ENCODE results near the gene SUCLA2. TPM values are rescaled to one million over a fixed set of nuclear protein-coding genes. Genes with fewer than 3 reads are reported as not detected.
A peak's percentile ranks its signal among the peaks of the same experiment; 100 is the strongest.

SUCLA2 gene
- total and polyA plus RNA-seq, 9 of the 15 experiments (the other 6 are each of a cell fraction or from before 2014, with no cell fraction given) = 23.3 to 52.9 (median 35.8) TPM

DNA sequence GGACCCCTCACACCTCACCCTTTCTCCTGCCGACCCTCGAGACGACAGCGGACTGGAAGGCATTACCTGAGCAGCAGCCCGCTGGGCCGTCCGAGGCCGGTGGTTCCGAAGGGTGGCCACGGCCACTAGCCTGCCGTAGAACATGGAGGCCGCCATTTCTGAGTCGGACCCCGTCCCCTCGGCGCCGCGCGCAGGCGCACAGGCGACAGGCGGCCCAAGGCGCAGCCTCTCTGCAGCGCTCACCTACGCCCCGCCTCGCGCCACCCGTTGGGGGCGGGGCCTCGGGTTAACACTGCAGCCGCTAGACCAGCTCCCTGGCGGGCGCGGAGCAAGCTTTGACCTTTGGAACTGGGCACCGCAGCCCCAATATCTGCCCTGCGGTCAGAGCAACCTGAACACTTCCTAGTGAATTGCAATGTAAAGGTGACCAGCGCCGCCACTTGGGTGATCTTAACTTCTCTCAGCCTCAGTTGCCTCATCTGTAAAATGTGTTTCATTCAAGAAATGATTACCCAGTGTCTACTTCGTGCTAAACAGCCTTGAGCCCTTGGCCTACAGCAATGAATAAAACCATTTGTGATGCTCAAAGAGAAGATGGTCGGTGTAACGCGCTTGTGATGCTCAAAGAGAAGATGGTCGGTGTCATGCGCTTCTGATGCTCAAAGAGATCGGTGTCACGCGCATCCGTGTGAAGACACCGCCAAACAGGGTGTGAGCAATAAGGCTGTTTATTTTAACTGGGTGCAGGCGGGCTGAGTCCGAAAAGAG lies at the start of gene SUCLA2 (continued):
- TF ChIP-seq NR2C1 (IDR thresholded peaks at IDR 0.05) = no peak
- 0 out of 2 replicates have a peak, but pooled peaks have one; percentile 18 for TF ChIP-seq NR2C1 (tag; IDR thresholded peaks at IDR 0.05)
- TF ChIP-seq POLR2B (IDR thresholded peaks at IDR 0.05; ENCODE audit: low read depth, partially characterized antibody) = peak; percentile 64
- peak in 1 of 2 experiments; percentile 49; a peak in 1 of 4 replicates for TF ChIP-seq MAZ (CRISPR knock-in tag; conservative IDR thresholded peaks at IDR 0.05 in 1 of 2, IDR thresholded peaks at IDR 0.05 in 1 of 2)
- 0 out of 2 replicates have a peak, but pooled peaks have one; percentile 30 for TF ChIP-seq CREM (IDR thresholded peaks at IDR 0.05; ENCODE audit: low read depth)
- peak; percentile 34 for TF ChIP-seq TBP (optimal IDR thresholded peaks at IDR 0.05; ENCODE audit: low read depth, low read length)
- TF ChIP-seq MBD2 (IDR thresholded peaks at IDR 0.05; ENCODE audit: borderline replicate concordance, low read depth) = 0 out of 2 replicates have a peak, but pooled peaks have one; percentile 16
- peak in 1 of 2 experiments; percentile 14; a peak in 1 of 4 replicates for TF ChIP-seq SIN3A (IDR thresholded peaks at IDR 0.05; ENCODE audit: borderline replicate concordance in 2 of 2, control insufficient read depth in 1 of 2, low read depth in 2 of 2, low read length in 2 of 2)
- TF ChIP-seq SIRT6 (IDR thresholded peaks at IDR 0.05; ENCODE audit: low read depth, low read length) = no peak
- peak; percentile 77 to 95 (median 91) for TF ChIP-seq YY1 (IDR thresholded peaks at IDR 0.05; ENCODE audit: borderline replicate concordance in 1 of 3, control insufficient read depth in 1 of 3, extremely low read depth in 1 of 3, insufficient read depth in 3 of 3, insufficient read length in 1 of 3, insufficient replicate concordance in 2 of 3, low read depth in 1 of 3, low read length in 2 of 3)
- TF ChIP-seq HDAC1 (IDR thresholded peaks at IDR 0.05) = peak in 1 of 2 experiments; percentile 61; a peak in 2 of 4 replicates
- TF ChIP-seq SP1 (CRISPR knock-in tag; IDR thresholded peaks at IDR 0.05) = peak; percentile 65; the same call in 1 of the 2 replicates
- peak; percentile 58; the same call in 1 of the 2 replicates for TF ChIP-seq RB1 (IDR thresholded peaks at IDR 0.05; ENCODE audit: low read depth)
- no peak for TF ChIP-seq ZNF24 (IDR thresholded peaks at IDR 0.05)
- TF ChIP-seq, protein P1, sequence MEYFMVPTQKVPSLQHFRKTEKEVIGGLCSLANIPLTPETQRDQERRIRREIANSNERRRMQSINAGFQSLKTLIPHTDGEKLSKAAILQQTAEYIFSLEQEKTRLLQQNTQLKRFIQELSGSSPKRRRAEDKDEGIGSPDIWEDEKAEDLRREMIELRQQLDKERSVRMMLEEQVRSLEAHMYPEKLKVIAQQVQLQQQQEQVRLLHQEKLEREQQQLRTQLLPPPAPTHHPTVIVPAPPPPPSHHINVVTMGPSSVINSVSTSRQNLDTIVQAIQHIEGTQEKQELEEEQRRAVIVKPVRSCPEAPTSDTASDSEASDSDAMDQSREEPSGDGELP (CRISPR knock-in tag; IDR thresholded peaks at IDR 0.05; ENCODE audit: borderline replicate concordance) = peak; percentile 56; the same call in 1 of the 2 replicates
- TF ChIP-seq HCFC1 (IDR thresholded peaks at IDR 0.05; ENCODE audit: low read depth, low read length) = peak; percentile 35
- TF ChIP-seq CBX1 (IDR thresholded peaks at IDR 0.05; ENCODE audit: low read depth) = 0 out of 2 replicates have a peak, but pooled peaks have one; percentile 20
- TF ChIP-seq PHB (CRISPR knock-in tag; IDR thresholded peaks at IDR 0.05) = no peak
- no peak for TF ChIP-seq MYNN (IDR thresholded peaks at IDR 0.05)
- TF ChIP-seq MYNN (CRISPR knock-in tag; IDR thresholded peaks at IDR 0.05) = no peak
- TF ChIP-seq L3MBTL2 (IDR thresholded peaks at IDR 0.05) = 0 out of 2 replicates have a peak, but pooled peaks have one; percentile 13
- TF ChIP-seq SMARCA5 (IDR thresholded peaks at IDR 0.05) = no peak
- peak; percentile 91; the same call in 1 of the 2 replicates for TF ChIP-seq PHF8 (IDR thresholded peaks at IDR 0.05; ENCODE audit: borderline replicate concordance, low read length)
- TF ChIP-seq POLR2A (conservative IDR thresholded peaks at IDR 0.05) = peak; percentile 78
- no peak for TF ChIP-seq ZFP30 (CRISPR knock-in tag; IDR thresholded peaks at IDR 0.05; ENCODE audit: borderline replicate concordance)
- TF ChIP-seq RCOR1 (IDR thresholded peaks at IDR 0.05; ENCODE audit: borderline replicate concordance in 1 of 2, low read depth in 2 of 2, low read length in 2 of 2) = 0 out of 4 replicates have a peak, but pooled peaks of 1 of the 2 experiments have one; percentile 10
- peak; percentile 41; the same call in 1 of the 2 replicates for TF ChIP-seq CXXC5 (CRISPR knock-in tag; IDR thresholded peaks at IDR 0.05)
- TF ChIP-seq RBM25 (IDR thresholded peaks at IDR 0.05; ENCODE audit: low read depth, low read length, severe bottlenecking) = peak; percentile 57
- peak; percentile 92 for TF ChIP-seq PHF20 (IDR thresholded peaks at IDR 0.05; ENCODE audit: partially characterized antibody)

All from K562 (cell line).